WTC11 (cell line): ENCODE results near the gene COG2.

Experiments used
- ARID4B ChIP-seq: sonication (generic); formaldehyde crosslinking; IDR thresholded peaks from 2 replicates; pipeline ENCODE4 v1.8.0; 2023; ENCODE audit warnings: missing genetic modification reagents, mild to moderate bottlenecking, borderline replicate concordance
- ATF1 ChIP-seq: sonication (generic); formaldehyde crosslinking; IDR thresholded peaks from 2 replicates; pipeline ENCODE4 v1.8.1; 2023; ENCODE audit warnings: mild to moderate bottlenecking, moderate library complexity, missing genetic modification reagents
- CBFB ChIP-seq: sonication (generic); formaldehyde crosslinking; IDR thresholded peaks from 2 replicates; pipeline ENCODE4 v1.8.1; 2022; ENCODE audit warnings: mild to moderate bottlenecking, low read depth, missing genetic modification reagents
- CTCF ChIP-seq: fragments of 200-600 bp; IDR thresholded peaks from 2 replicates; pipeline ENCODE4 v1.8.0; 2022; ENCODE audit warnings: antibody characterized with exemption
- E2F4 ChIP-seq: sonication (generic); formaldehyde crosslinking; IDR thresholded peaks from 2 replicates; pipeline ENCODE4 v1.8.1; 2022; ENCODE audit warnings: low read depth, mild to moderate bottlenecking, moderate library complexity, missing genetic modification reagents, borderline replicate concordance
- ETV6 ChIP-seq: sonication (generic); formaldehyde crosslinking; IDR thresholded peaks from 2 replicates; pipeline ENCODE4 v1.8.1; 2022; ENCODE audit warnings: mild to moderate bottlenecking, missing genetic modification reagents
- HMGXB4 ChIP-seq: sonication (generic); formaldehyde crosslinking; IDR thresholded peaks from 2 replicates; pipeline ENCODE4 v1.8.1; 2023; ENCODE audit warnings: mild to moderate bottlenecking, moderate library complexity, missing genetic modification reagents
- MAX ChIP-seq: sonication (generic); formaldehyde crosslinking; IDR thresholded peaks from 2 replicates; pipeline ENCODE4 v1.8.0; 2022; ENCODE audit warnings: mild to moderate bottlenecking, missing genetic modification reagents
- RELA ChIP-seq: sonication (generic); formaldehyde crosslinking; IDR thresholded peaks from 2 replicates; pipeline ENCODE4 v1.8.1; 2022; ENCODE audit warnings: missing genetic modification reagents, mild to moderate bottlenecking, borderline replicate concordance
- ZNF121 ChIP-seq: sonication (generic); formaldehyde crosslinking; IDR thresholded peaks from 2 replicates; pipeline ENCODE4 v1.8.0; 2023; ENCODE audit warnings: missing genetic modification reagents

GRCh38 chr1:230682882-230683610 is 40.8 kb downstream of the COG2 start:
- TF ChIP-seq MAX (CRISPR knock-in tag) = no peak
- no peak for TF ChIP-seq ETV6 (CRISPR knock-in tag)
- no peak for TF ChIP-seq CTCF
- TF ChIP-seq RELA (CRISPR knock-in tag) = no peak
- TF ChIP-seq ARID4B (CRISPR knock-in tag) = no peak
- TF ChIP-seq ZNF121 (CRISPR knock-in tag) = no peak
- TF ChIP-seq CBFB = no peak
- TF ChIP-seq ATF1 (CRISPR knock-in tag) = no peak
- no peak for TF ChIP-seq HMGXB4 (CRISPR knock-in tag)
- no peak for TF ChIP-seq E2F4
